GM10266 (cell line): Measurements from ENCODE around the gene FHIT.
A peak's percentile ranks its signal among the peaks of the same experiment; 100 is the strongest.

Experiments
- DNase-seq: peaks from one replicate; pipeline ENCODE4 v3.0.0; 2012; ENCODE audit errors: extremely low spot score
- TF ChIP-seq, protein P1 (sequence below): IDR thresholded peaks from 2 replicates; pipeline ENCODE4 v1.5.1; 2012; ENCODE audit warnings: mild to moderate bottlenecking, low read depth; ENCODE audit not compliant: control insufficient read depth, insufficient read depth; ENCODE audit errors: missing control alignments

The FHIT gene

DNA sequence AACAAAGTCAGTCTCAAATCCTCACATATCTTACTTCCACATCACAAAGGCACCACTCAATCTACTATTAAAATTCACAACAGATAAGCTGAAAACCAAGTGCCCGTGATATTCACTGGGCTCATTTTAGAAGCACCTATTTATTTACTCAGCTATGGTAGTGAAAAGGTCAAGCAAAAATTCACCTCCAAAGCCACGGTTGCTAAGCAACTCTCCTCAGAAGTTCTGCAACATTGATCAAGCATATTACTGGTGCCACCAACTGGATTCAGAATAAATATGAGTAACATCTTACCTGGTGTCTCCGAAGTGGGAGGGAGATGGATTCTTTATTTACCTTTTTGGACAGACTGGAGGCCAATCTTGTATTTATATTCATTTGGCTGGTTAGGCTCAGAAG lies 714.8 kb downstream of the FHIT start:
- TF ChIP-seq, protein P1, sequence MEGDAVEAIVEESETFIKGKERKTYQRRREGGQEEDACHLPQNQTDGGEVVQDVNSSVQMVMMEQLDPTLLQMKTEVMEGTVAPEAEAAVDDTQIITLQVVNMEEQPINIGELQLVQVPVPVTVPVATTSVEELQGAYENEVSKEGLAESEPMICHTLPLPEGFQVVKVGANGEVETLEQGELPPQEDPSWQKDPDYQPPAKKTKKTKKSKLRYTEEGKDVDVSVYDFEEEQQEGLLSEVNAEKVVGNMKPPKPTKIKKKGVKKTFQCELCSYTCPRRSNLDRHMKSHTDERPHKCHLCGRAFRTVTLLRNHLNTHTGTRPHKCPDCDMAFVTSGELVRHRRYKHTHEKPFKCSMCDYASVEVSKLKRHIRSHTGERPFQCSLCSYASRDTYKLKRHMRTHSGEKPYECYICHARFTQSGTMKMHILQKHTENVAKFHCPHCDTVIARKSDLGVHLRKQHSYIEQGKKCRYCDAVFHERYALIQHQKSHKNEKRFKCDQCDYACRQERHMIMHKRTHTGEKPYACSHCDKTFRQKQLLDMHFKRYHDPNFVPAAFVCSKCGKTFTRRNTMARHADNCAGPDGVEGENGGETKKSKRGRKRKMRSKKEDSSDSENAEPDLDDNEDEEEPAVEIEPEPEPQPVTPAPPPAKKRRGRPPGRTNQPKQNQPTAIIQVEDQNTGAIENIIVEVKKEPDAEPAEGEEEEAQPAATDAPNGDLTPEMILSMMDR = no peak
- peak; percentile 18 for DNase-seq

DNA sequence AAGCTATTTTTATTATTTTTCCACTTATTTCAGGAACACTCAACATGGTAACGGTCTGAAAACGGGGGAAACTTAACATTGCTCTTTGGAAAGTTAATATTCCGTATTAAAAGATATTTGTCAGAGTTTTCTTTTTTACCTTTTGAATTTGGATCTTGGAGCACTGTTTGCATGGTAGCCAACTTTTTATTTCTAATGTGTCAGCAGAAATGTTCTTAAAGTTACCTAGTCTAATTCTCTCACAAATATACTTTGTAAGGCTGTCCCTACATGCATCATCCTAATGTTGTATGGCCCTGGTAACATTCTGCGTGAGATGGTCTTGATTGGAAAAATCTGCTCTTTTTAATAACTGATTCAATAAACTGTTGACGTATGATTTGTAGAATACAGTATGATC lies 719.5 kb downstream of the FHIT start:
- TF ChIP-seq, protein P1 = no peak
- no peak for DNase-seq

DNA sequence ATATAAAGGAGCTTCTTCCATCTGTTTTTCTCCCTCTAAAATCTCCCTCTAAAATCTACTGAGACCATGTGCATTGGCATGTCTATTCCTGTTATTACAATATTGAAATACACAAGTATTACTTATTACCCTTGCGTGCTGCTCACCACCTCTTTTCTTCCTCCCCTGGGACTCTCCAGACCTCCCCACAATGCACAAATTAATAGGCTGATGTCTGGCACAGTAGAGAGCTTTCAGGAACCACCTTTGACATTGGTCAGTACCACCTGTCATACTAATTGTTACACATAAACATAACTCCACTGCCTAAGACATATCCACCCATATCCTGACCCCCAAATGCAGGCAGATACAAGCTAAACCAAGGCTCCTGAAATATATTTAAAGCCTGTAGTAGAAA lies 722.6 kb downstream of the FHIT start:
- TF ChIP-seq, protein P1 = no peak
- DNase-seq = no peak

DNA sequence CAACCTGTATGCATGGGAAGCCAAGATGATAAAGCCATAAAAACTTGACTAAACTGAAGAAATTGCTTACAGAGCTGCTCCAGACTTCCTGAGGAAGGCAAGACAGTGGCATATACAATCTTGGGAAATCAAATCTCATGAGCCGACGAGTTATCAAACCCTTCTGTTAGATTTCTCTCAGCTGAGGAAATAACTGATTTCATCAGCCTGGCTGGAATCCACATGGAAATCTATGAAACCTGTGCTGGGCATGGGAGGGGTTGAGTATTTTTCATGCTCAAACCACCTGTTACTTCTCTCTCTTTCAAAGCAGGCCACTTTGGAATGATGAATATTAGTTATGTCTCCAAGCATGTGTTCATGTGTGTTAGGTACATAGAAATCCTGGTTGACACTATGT lies 727.7 kb downstream of the FHIT start:
- DNase-seq = no peak
- TF ChIP-seq, protein P1 = no peak

DNA sequence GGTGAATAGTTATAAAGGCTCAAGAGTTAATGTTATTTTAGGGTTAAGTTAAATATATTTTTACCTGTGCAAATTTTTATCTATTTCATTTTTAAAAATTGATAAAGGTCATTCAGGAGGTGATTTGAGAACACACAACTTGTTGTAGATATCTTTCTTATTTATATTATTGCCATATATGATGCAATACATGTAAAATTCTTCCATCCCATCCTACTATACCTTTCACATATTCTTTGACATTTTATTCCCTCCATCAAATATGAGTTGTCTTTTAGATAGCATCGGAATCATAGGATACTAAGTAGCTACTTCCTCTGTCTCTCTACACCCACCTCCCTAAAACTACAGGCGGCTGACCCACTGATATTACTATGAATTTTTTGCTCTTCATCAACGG lies 734.1 kb downstream of the FHIT start:
- DNase-seq = no peak
- TF ChIP-seq, protein P1 = no peak

DNA sequence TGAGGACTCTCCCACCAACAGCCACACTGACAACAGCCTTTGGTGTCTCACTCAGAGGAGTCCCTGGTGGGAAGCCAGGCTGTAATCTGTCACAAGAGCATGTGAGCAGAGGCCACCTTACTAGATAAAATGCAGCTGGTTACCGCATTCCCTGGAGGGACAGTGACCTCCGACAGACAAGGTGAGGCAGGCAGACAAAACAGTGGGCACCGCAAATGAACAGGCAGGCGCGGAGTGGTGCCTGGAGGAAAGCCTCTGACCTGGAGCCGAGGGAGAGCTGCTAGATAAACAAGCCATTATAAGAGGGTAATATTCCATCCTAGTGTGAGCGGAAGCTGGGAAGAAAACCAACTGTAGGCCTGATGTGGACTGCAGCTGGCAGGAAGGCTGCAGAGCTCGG lies 736.4 kb downstream of the FHIT start:
- no peak for DNase-seq
- TF ChIP-seq, protein P1 = no peak

DNA sequence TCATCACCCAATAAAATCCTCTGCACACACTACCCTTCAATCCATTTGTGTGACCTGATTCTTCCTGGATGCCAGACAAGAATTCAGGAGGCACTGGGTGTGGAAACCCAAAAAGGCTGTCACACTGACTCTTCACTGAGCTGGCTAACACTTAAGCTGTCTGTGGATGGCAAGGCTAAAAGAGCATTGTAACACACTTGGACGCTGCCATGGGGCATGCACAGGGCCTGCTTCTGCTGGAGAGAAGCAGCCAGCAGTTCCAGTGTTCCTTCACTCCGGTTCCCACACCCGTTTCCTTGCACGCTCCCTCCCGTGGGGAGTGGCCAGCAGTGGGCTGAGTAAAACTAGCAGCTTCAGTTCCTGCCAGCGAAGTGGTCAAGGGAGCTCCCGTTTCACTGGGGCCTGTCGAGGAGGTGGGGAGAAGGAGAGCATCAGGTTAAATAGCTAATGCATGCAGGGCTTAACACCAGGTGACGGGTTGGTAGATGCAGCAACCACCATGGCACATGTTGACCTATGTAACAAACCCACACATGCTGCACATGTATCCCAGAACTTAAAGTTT lies 737.1 kb downstream of the FHIT start:
- TF ChIP-seq, protein P1 = no peak
- DNase-seq = no peak
